Endodermal cell (in vitro differentiated cells): ENCODE results near the gene ARL3. TPM values are rescaled to one million over a fixed set of nuclear protein-coding genes. Genes with fewer than 3 reads are reported as not detected.
"Not testable (repeated sequence)": the region's sequence is repeated elsewhere in the genome, so short reads cannot be mapped to it uniquely, and the experiment has no call there.

ENCODE experiments used
- DNase-seq: peaks from one replicate; pipeline ENCODE4 v3.0.0-alpha.2; 2017
- H3K27ac ChIP-seq: 2 replicates; pipeline ENCODE4 v1.5.1; 2013; ENCODE audit warnings: mild to moderate bottlenecking, low read depth, low read length, moderate library complexity
- H3K27me3 ChIP-seq: 2 replicates; pipeline ENCODE4 v1.6.1; 2013; ENCODE audit warnings: mild to moderate bottlenecking, low read length, moderate library complexity; ENCODE audit not compliant: insufficient read depth, control insufficient read depth, poor library complexity, severe bottlenecking
- H3K36me3 ChIP-seq: 2 replicates; pipeline ENCODE4 v1.7.0; 2013; ENCODE audit warnings: mild to moderate bottlenecking, low read length, moderate library complexity; ENCODE audit not compliant: control insufficient read depth, insufficient read depth
- H3K4me1 ChIP-seq: one replicate; pipeline ENCODE4 v1.7.0; 2013; ENCODE audit warnings: low read length; ENCODE audit not compliant: control insufficient read depth, insufficient read depth
- H3K4me3 ChIP-seq: 2 replicates; pipeline ENCODE4 v1.5.1; 2013; ENCODE audit warnings: mild to moderate bottlenecking, low read length, moderate library complexity
- H3K9ac ChIP-seq: 2 replicates; pipeline ENCODE4 v1.6.1; 2013; ENCODE audit warnings: mild to moderate bottlenecking, low read length, moderate library complexity; ENCODE audit not compliant: poor library complexity, severe bottlenecking; ENCODE audit errors: extremely low read depth
- H3K9me3 ChIP-seq: 2 replicates; pipeline ENCODE4 v1.6.1; 2013; ENCODE audit warnings: mild to moderate bottlenecking, low read length, moderate library complexity; ENCODE audit not compliant: control insufficient read depth
- H3K27ac Mint-ChIP-seq: 2 replicates; pipeline ENCODE4 v1.8.0; 2020; ENCODE audit warnings: mixed read lengths
- H3K27me3 Mint-ChIP-seq: 2 replicates; pipeline ENCODE4 v1.8.0; 2021; ENCODE audit warnings: mild to moderate bottlenecking, mixed read lengths; ENCODE audit not compliant: insufficient read depth
- H3K36me3 Mint-ChIP-seq: 2 replicates; pipeline ENCODE4 v1.8.0; 2020; ENCODE audit warnings: low read depth, mixed read lengths
- H3K4me1 Mint-ChIP-seq: 2 replicates; pipeline ENCODE4 v1.8.0; 2020; ENCODE audit warnings: mixed read lengths
- H3K4me3 Mint-ChIP-seq: 2 replicates; pipeline ENCODE4 v1.8.0; 2020; ENCODE audit warnings: mild to moderate bottlenecking, moderate library complexity, mixed read lengths
- H3K9me3 Mint-ChIP-seq: 2 replicates; pipeline ENCODE4 v1.8.0; 2020; ENCODE audit warnings: mild to moderate bottlenecking, mixed read lengths
- CTCF ChIP-seq: fragments of 200-600 bp; sonication (generic); conservative IDR thresholded peaks from 2 replicates; pipeline ENCODE4 v1.5.0; 2021; ENCODE audit warnings: antibody characterized with exemption, mild to moderate bottlenecking
- WGBS, 2 experiments: methylation state at CpG; one replicate each; pipeline versions ENCODE4 v1.1.5 to v1.1.7; 2013; ENCODE audit warnings: missing lambda C conversion rate in 2 of 2, mixed read lengths in 1 of 2; ENCODE audit not compliant: insufficient coverage in 1 of 2, insufficient read length in 1 of 2; 5-methylcytosine and 5-hydroxymethylcytosine counted together
- total RNA-seq, 2 donors: library from RNA; stranded (reverse); fragmentation: NEBNext Ultra II Directional in 1 of 2; extraction: Animal tissue kit (Norgen Biotek cat#: 25700) in 1 of 2; gene quantifications; 2 replicates in 1 of 2; 3 replicates in 1 of 2; pipeline ENCODE4 v1.2.1, GENCODE V29; 2021

ARL3 gene
- total RNA-seq, 2 donors from 2014 or later: 20.3 to 25.6 TPM

DNA sequence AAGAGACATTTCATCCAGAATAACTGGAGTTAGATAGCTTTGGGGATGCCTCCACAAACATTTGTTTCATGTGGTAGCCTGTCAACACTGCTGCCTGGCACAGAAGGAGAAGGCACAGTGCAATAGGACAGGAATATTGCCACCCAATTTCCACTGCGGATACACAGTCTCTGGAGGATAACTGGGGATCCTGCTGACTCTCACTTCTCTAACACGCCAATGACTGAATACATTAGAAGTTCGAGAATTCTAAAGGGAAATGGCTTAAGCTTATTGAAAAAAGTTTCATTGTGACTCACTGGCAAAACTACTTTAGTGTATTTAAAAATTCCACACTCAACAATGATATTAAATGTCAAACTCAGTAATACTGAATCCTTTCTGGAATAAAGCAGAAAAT, 12.9 kb downstream of the ARL3 start:
- peaks cover 35% of the 10 kb centered on the region for H3K36me3 ChIP-seq
- DNase-seq: no peak
- TF ChIP-seq CTCF: no peak
- H3K4me3 Mint-ChIP-seq: no peak overlapping the region
- WGBS, 2 experiments: 93 to 100% methylated on average over 1 to 3 of the region's 3 CpGs
- no peaks in the 10 kb centered on the region for H3K9me3 ChIP-seq
- no peak overlapping the region for H3K27ac Mint-ChIP-seq
- H3K27me3 ChIP-seq: no peaks in the 10 kb centered on the region
- H3K4me1 Mint-ChIP-seq: no peaks in the 10 kb centered on the region
- H3K36me3 Mint-ChIP-seq: peaks cover 37% of the 10 kb centered on the region
- no peaks in the 10 kb centered on the region for H3K4me1 ChIP-seq
- no peaks in the 10 kb centered on the region for H3K27me3 Mint-ChIP-seq
- H3K9ac ChIP-seq: no peak overlapping the region
- H3K9me3 Mint-ChIP-seq: no peaks in the 10 kb centered on the region
- no peak overlapping the region for H3K4me3 ChIP-seq
- H3K27ac ChIP-seq: no peak overlapping the region

DNA sequence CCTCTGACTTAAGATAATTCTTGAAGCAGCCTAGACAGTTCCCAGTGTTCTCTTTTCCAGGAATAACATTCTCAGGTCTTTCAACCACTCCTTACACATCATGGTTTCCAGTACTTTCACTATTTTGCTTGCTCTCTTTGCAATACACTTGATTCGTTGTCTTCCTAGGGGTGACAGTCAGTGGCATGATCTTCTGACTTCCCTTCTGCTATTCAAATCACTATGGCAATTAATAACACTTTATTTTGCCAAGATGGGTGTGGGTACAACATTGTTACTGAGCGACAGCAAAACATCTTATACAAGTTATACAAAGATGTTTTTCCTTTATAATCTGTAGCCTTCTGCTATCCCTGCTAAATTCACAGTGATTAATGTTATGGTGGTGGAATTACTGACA, 15.3 kb downstream of the ARL3 start:
- Mint-ChIP-seq H3K4me1 (no peaks in the 10 kb centered on the region), H3K27ac (no peak overlapping the region), H3K36me3 (peaks cover 46% of the 10 kb centered on the region), H3K9me3 (no peaks in the 10 kb centered on the region), H3K27me3 (no peaks in the 10 kb centered on the region), H3K4me3 (no peak overlapping the region)
- H3K9me3 ChIP-seq: no peaks in the 10 kb centered on the region
- no peak overlapping the region for H3K27ac ChIP-seq
- no peak for TF ChIP-seq CTCF
- WGBS, 2 experiments: 100% methylated on average over 1 of the region's 2 CpGs
- H3K27me3 ChIP-seq: no peaks in the 10 kb centered on the region
- H3K4me3 ChIP-seq: no peak overlapping the region
- no peaks in the 10 kb centered on the region for H3K4me1 ChIP-seq
- H3K9ac ChIP-seq: no peak overlapping the region
- peaks cover 38% of the 10 kb centered on the region for H3K36me3 ChIP-seq
- no peak for DNase-seq

- H3K27me3 ChIP-seq: no peaks in the 10 kb centered on the region
- peaks cover 38% of the 10 kb centered on the region for H3K36me3 ChIP-seq
- H3K4me1 Mint-ChIP-seq: no peaks in the 10 kb centered on the region
- peaks cover 43% of the 10 kb centered on the region for H3K36me3 Mint-ChIP-seq
- no peak overlapping the region for H3K4me3 ChIP-seq
- no peak overlapping the region for H3K27ac Mint-ChIP-seq
- H3K4me3 Mint-ChIP-seq: no peak overlapping the region
- no peaks in the 10 kb centered on the region for H3K4me1 ChIP-seq
- no peaks in the 10 kb centered on the region for H3K9me3 Mint-ChIP-seq
- no peak for TF ChIP-seq CTCF
- DNase-seq: no peak
- H3K9ac ChIP-seq: no peak overlapping the region
- 97% methylated on average over 3 of the region's 3 CpGs; no CpG with 5 or more reads in 1 of the 2 experiments for WGBS, 2 experiments
- no peaks in the 10 kb centered on the region for H3K9me3 ChIP-seq
- no peak overlapping the region for H3K27ac ChIP-seq
- no peaks in the 10 kb centered on the region for H3K27me3 Mint-ChIP-seq
Observed at GRCh38 chr10:102696736-102697135, 17.5 kb downstream of the ARL3 start.

- H3K9me3 Mint-ChIP-seq, H3K27me3 Mint-ChIP-seq, H3K4me3 ChIP-seq, H3K4me1 Mint-ChIP-seq, H3K9ac ChIP-seq, H3K9me3 ChIP-seq, H3K4me3 Mint-ChIP-seq, H3K27ac Mint-ChIP-seq, DNase-seq, H3K27ac ChIP-seq, H3K4me1 ChIP-seq, H3K27me3 ChIP-seq: not testable (repeated sequence)
- 93 to 98% methylated on average over 7 to 10 of the region's 10 CpGs for WGBS, 2 experiments
- peaks cover 43% of the 10 kb centered on the region for H3K36me3 Mint-ChIP-seq
- H3K36me3 ChIP-seq: peaks cover 35% of the 10 kb centered on the region
Observed at GRCh38 chr10:102695401-102695800, 18.8 kb downstream of the ARL3 start.
